ENCODE data around the gene TIGD7. TPM values are rescaled to one million over a fixed set of nuclear protein-coding genes. Genes with fewer than 3 reads are reported as not detected.

TIGD7 gene
- total RNA-seq, 2 donors from 2014 or later, result 2.8 to 5.9 TPM

DNA sequence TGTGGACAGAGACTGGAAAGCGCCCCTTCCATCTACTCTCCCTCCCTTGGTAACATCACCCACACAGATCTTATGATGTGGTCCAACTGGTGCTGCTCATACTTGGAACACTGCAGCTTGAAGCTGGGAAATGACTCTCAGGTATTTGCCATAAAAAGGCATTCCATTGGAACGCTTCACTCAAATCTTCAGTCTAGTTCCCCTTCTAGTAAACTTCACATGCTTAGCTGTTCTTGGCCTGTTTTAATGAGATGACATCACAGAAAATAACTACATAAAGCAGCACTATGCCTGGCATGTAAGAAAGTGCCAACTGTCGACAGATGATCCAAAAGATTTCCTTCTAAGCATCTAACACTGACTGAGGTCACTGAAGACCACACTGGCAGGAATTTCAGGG is 12.6 kb downstream of the TIGD7 start:
- Mint-ChIP-seq H3K4me3 (no peak overlapping the region), H3K9me3 (peaks cover 89% of the 10 kb centered on the region), H3K4me1 (no peaks in the 10 kb centered on the region), H3K36me3 (ENCODE audit: low read depth) (peaks cover 92% of the 10 kb centered on the region), H3K27ac (no peak overlapping the region), H3K27me3 (ENCODE audit: insufficient read depth) (no peaks in the 10 kb centered on the region)
- H3K4me3 ChIP-seq (ENCODE audit: low read length), result peak overlapping the region; percentile 41
- H3K36me3 ChIP-seq (ENCODE audit: control insufficient read depth, insufficient read depth, low read length), result peaks cover 83% of the 10 kb centered on the region
- H3K27me3 ChIP-seq (ENCODE audit: control insufficient read depth, insufficient read depth, low read length, poor library complexity, severe bottlenecking), result no peaks in the 10 kb centered on the region
- TF ChIP-seq, protein P1, sequence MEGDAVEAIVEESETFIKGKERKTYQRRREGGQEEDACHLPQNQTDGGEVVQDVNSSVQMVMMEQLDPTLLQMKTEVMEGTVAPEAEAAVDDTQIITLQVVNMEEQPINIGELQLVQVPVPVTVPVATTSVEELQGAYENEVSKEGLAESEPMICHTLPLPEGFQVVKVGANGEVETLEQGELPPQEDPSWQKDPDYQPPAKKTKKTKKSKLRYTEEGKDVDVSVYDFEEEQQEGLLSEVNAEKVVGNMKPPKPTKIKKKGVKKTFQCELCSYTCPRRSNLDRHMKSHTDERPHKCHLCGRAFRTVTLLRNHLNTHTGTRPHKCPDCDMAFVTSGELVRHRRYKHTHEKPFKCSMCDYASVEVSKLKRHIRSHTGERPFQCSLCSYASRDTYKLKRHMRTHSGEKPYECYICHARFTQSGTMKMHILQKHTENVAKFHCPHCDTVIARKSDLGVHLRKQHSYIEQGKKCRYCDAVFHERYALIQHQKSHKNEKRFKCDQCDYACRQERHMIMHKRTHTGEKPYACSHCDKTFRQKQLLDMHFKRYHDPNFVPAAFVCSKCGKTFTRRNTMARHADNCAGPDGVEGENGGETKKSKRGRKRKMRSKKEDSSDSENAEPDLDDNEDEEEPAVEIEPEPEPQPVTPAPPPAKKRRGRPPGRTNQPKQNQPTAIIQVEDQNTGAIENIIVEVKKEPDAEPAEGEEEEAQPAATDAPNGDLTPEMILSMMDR (conservative IDR thresholded peaks at IDR 0.05), result no peak
- WGBS, 2 experiments (ENCODE audit: insufficient coverage in 1 of 2, insufficient read length in 1 of 2), result 98 to 100% methylated on average over 3 of the region's 3 CpGs
- no peak overlapping the region for H3K27ac ChIP-seq (ENCODE audit: low read depth, low read length)
- H3K9ac ChIP-seq (ENCODE audit: extremely low read depth, low read length, poor library complexity, severe bottlenecking), result no peak overlapping the region
- H3K4me1 ChIP-seq (ENCODE audit: control insufficient read depth, insufficient read depth, low read length), result no peaks in the 10 kb centered on the region
- H3K9me3 ChIP-seq (ENCODE audit: control insufficient read depth, low read length), result peaks cover 76% of the 10 kb centered on the region
- DNase-seq, result no peak

DNA sequence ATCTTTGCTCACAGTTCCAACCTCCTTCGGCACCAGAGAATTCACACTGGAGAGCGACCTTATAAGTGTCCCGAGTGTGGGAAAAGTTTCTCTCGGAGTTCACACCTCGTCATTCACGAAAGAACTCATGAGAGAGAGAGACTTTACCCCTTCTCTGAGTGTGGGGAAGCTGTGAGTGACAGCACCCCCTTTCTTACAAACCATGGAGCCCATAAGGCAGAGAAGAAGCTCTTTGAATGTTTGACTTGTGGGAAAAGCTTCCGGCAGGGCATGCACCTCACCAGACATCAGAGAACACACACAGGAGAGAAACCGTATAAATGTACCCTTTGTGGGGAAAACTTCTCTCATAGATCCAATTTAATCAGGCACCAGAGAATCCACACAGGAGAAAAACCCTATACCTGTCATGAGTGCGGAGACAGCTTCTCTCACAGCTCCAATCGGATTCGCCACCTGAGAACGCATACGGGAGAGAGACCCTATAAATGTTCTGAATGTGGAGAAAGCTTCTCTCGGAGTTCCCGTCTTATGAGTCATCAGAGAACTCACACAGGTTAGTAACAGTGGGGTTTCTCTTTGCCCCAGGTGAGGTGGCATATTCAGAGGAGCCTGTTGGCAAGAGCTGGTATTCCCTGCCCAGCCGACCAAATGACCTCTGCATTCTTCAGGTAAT is 15.1 kb downstream of the TIGD7 start:
- H3K36me3 ChIP-seq (ENCODE audit: control insufficient read depth, insufficient read depth, low read length), result peaks cover 88% of the 10 kb centered on the region
- TF ChIP-seq, protein P1 (conservative IDR thresholded peaks at IDR 0.05), result no peak
- H3K27ac ChIP-seq (ENCODE audit: low read depth, low read length), result no peak overlapping the region
- no peaks in the 10 kb centered on the region for H3K27me3 ChIP-seq (ENCODE audit: control insufficient read depth, insufficient read depth, low read length, poor library complexity, severe bottlenecking)
- H3K9me3 ChIP-seq (ENCODE audit: control insufficient read depth, low read length), result peaks cover 81% of the 10 kb centered on the region
- Mint-ChIP-seq H3K36me3 (ENCODE audit: low read depth) (peaks cover 97% of the 10 kb centered on the region), H3K4me3 (no peak overlapping the region), H3K27ac (no peak overlapping the region), H3K4me1 (no peaks in the 10 kb centered on the region), H3K9me3 (peaks cover 92% of the 10 kb centered on the region), H3K27me3 (ENCODE audit: insufficient read depth) (no peaks in the 10 kb centered on the region)
- H3K9ac ChIP-seq (ENCODE audit: extremely low read depth, low read length, poor library complexity, severe bottlenecking), result no peak overlapping the region
- no peaks in the 10 kb centered on the region for H3K4me1 ChIP-seq (ENCODE audit: control insufficient read depth, insufficient read depth, low read length)
- peak overlapping the region; percentile 70 for H3K4me3 ChIP-seq (ENCODE audit: low read length)
- DNase-seq, result no peak
- WGBS, 2 experiments (ENCODE audit: insufficient coverage in 1 of 2, insufficient read length in 1 of 2), result 96 to 98% methylated on average over 9 to 16 of the region's 16 CpGs

DNA sequence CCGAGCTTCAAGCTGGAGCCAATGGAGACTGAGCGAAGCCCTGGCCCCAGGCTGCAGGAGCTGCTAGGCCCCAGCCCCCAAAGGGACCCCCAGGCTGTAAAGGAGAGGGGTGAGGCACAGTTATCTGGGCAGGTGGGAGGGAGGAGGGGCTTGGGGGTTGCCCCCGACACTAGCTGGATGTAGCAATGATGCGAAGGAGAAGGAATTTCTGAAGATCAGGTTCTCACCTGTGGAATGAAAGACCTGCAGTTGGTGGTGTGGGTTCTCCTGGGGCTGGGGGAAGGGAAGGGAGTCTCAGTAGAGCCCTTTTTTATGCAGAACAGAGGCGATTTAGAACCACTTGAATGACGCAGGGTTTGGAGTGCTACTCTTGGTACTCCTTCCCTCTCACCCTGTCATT is 20.1 kb downstream of the TIGD7 start:
- peak overlapping the region; percentile 92 for H3K4me3 ChIP-seq (ENCODE audit: low read length)
- H3K27ac Mint-ChIP-seq, result no peak overlapping the region
- H3K27ac ChIP-seq (ENCODE audit: low read depth, low read length), result no peak overlapping the region
- peak overlapping the region; percentile 70 for H3K4me3 Mint-ChIP-seq
- H3K4me1 ChIP-seq (ENCODE audit: control insufficient read depth, insufficient read depth, low read length), result no peaks in the 10 kb centered on the region
- no peaks in the 10 kb centered on the region for H3K27me3 Mint-ChIP-seq (ENCODE audit: insufficient read depth)
- H3K9me3 Mint-ChIP-seq, result peaks cover 52% of the 10 kb centered on the region
- TF ChIP-seq, protein P1 (conservative IDR thresholded peaks at IDR 0.05), result no peak
- H3K4me1 Mint-ChIP-seq, result peaks cover 8% of the 10 kb centered on the region
- H3K9ac ChIP-seq (ENCODE audit: extremely low read depth, low read length, poor library complexity, severe bottlenecking), result no peak overlapping the region
- H3K36me3 ChIP-seq (ENCODE audit: control insufficient read depth, insufficient read depth, low read length), result peaks cover 51% of the 10 kb centered on the region
- H3K27me3 ChIP-seq (ENCODE audit: control insufficient read depth, insufficient read depth, low read length, poor library complexity, severe bottlenecking), result no peaks in the 10 kb centered on the region
- WGBS, 2 experiments (ENCODE audit: insufficient coverage in 1 of 2, insufficient read length in 1 of 2), result 82 to 88% methylated on average over 4 to 6 of the region's 6 CpGs
- H3K9me3 ChIP-seq (ENCODE audit: control insufficient read depth, low read length), result peaks cover 46% of the 10 kb centered on the region
- no peak for DNase-seq
- peaks cover 62% of the 10 kb centered on the region for H3K36me3 Mint-ChIP-seq (ENCODE audit: low read depth)

All from endodermal cell (in vitro differentiated cells).